ENCODE data around the gene LAT.

Gene LAT

GRCh38 chr16:29025735-29026134 lies 40.9 kb downstream of the LAT start:
- TF ChIP-seq CEBPB (IDR thresholded peaks at IDR 0.05), result no peak
- TF ChIP-seq ZBTB7A (IDR thresholded peaks at IDR 0.05; ENCODE audit: low read depth), result no peak
- no peak for TF ChIP-seq EGR1 (IDR thresholded peaks at IDR 0.05)
- TF ChIP-seq FOXM1 (IDR thresholded peaks at IDR 0.05; ENCODE audit: borderline replicate concordance, low read depth), result no peak
- no peak for TF ChIP-seq TCF12 (IDR thresholded peaks at IDR 0.05; ENCODE audit: low read depth)
- TF ChIP-seq RAD21 (IDR thresholded peaks at IDR 0.05; ENCODE audit: low read depth), result no peak
- no peak for TF ChIP-seq MAX (IDR thresholded peaks at IDR 0.05)
- TF ChIP-seq EP300 (IDR thresholded peaks at IDR 0.05; ENCODE audit: borderline replicate concordance), result no peak
- TF ChIP-seq CREB1 (IDR thresholded peaks at IDR 0.05; ENCODE audit: low read depth), result no peak
- no peak for TF ChIP-seq REST (IDR thresholded peaks at IDR 0.05; ENCODE audit: low read depth)
- TF ChIP-seq NFIC (IDR thresholded peaks at IDR 0.05), result no peak
- TF ChIP-seq TAF1 (IDR thresholded peaks at IDR 0.05; ENCODE audit: low read depth), result no peak
- no peak for TF ChIP-seq YY1 (IDR thresholded peaks at IDR 0.05; ENCODE audit: low read depth)
- no peak for TF ChIP-seq TEAD4 (IDR thresholded peaks at IDR 0.05)
- no peak for TF ChIP-seq USF1 (IDR thresholded peaks at IDR 0.05)

GRCh38 chr16:29028457-29029167 lies 43.8 kb downstream of the LAT start:
- no peak for TF ChIP-seq USF1 (IDR thresholded peaks at IDR 0.05)
- TF ChIP-seq NFIC (IDR thresholded peaks at IDR 0.05), result no peak
- no peak for TF ChIP-seq EGR1 (IDR thresholded peaks at IDR 0.05)
- TF ChIP-seq MAX (IDR thresholded peaks at IDR 0.05), result no peak
- TF ChIP-seq RAD21 (IDR thresholded peaks at IDR 0.05; ENCODE audit: low read depth), result no peak
- TF ChIP-seq TCF12 (IDR thresholded peaks at IDR 0.05; ENCODE audit: low read depth), result no peak
- TF ChIP-seq TEAD4 (IDR thresholded peaks at IDR 0.05), result no peak
- no peak for TF ChIP-seq EP300 (IDR thresholded peaks at IDR 0.05; ENCODE audit: borderline replicate concordance)
- TF ChIP-seq TAF1 (IDR thresholded peaks at IDR 0.05; ENCODE audit: low read depth), result no peak
- no peak for TF ChIP-seq REST (IDR thresholded peaks at IDR 0.05; ENCODE audit: low read depth)
- TF ChIP-seq ZBTB7A (IDR thresholded peaks at IDR 0.05; ENCODE audit: low read depth), result no peak
- no peak for TF ChIP-seq FOXM1 (IDR thresholded peaks at IDR 0.05; ENCODE audit: borderline replicate concordance, low read depth)
- TF ChIP-seq CREB1 (IDR thresholded peaks at IDR 0.05; ENCODE audit: low read depth), result no peak
- TF ChIP-seq CEBPB (IDR thresholded peaks at IDR 0.05), result no peak
- no peak for TF ChIP-seq YY1 (IDR thresholded peaks at IDR 0.05; ENCODE audit: low read depth)

- TF ChIP-seq YY1 (IDR thresholded peaks at IDR 0.05; ENCODE audit: low read depth), result no peak
- no peak for TF ChIP-seq NFIC (IDR thresholded peaks at IDR 0.05)
- TF ChIP-seq RAD21 (IDR thresholded peaks at IDR 0.05; ENCODE audit: low read depth), result no peak
- TF ChIP-seq TAF1 (IDR thresholded peaks at IDR 0.05; ENCODE audit: low read depth), result no peak
- no peak for TF ChIP-seq MAX (IDR thresholded peaks at IDR 0.05)
- no peak for TF ChIP-seq TCF12 (IDR thresholded peaks at IDR 0.05; ENCODE audit: low read depth)
- TF ChIP-seq TEAD4 (IDR thresholded peaks at IDR 0.05), result no peak
- no peak for TF ChIP-seq FOXM1 (IDR thresholded peaks at IDR 0.05; ENCODE audit: borderline replicate concordance, low read depth)
- TF ChIP-seq REST (IDR thresholded peaks at IDR 0.05; ENCODE audit: low read depth), result no peak
- no peak for TF ChIP-seq ZBTB7A (IDR thresholded peaks at IDR 0.05; ENCODE audit: low read depth)
- no peak for TF ChIP-seq EGR1 (IDR thresholded peaks at IDR 0.05)
- no peak for TF ChIP-seq USF1 (IDR thresholded peaks at IDR 0.05)
- TF ChIP-seq CREB1 (IDR thresholded peaks at IDR 0.05; ENCODE audit: low read depth), result no peak
- no peak for TF ChIP-seq CEBPB (IDR thresholded peaks at IDR 0.05)
Observed at GRCh38 chr16:29029168-29029994, 44.5 kb downstream of the LAT start.
